Osteoblast (primary cell): Measurements from ENCODE around the gene TEC. TPM values are rescaled to one million over a fixed set of nuclear protein-coding genes. Genes with fewer than 3 reads are reported as not detected.
A peak's percentile ranks its signal among the peaks of the same experiment; 100 is the strongest.
"Not testable (repeated sequence)": the region's sequence is repeated elsewhere in the genome, so short reads cannot be mapped to it uniquely, and the experiment has no call there.

ENCODE experiments used
- DNase-seq: peaks from one replicate; pipeline ENCODE4 v3.0.0; 2011; ENCODE audit warnings: low spot score, mixed read lengths; ENCODE audit not compliant: insufficient read length; ENCODE audit errors: missing footprints
- H2AFZ ChIP-seq: 2 replicates; pipeline ENCODE4 v1.6.0; 2011; ENCODE audit warnings: mild to moderate bottlenecking, low read length
- H3K27ac ChIP-seq: 2 replicates; pipeline ENCODE4 v1.5.1; 2011; ENCODE audit warnings: mild to moderate bottlenecking, low read depth, low read length, moderate library complexity
- H3K27me3 ChIP-seq: 2 replicates; pipeline ENCODE4 v1.6.0; 2012; ENCODE audit warnings: mild to moderate bottlenecking, control low read depth, inconsistent platforms, low read length, moderate library complexity; ENCODE audit not compliant: insufficient read depth
- H3K36me3 ChIP-seq: 2 replicates; pipeline ENCODE4 v1.5.1; 2011; ENCODE audit warnings: mild to moderate bottlenecking, low read length, control low read depth, moderate library complexity; ENCODE audit not compliant: insufficient read depth
- H3K4me1 ChIP-seq: 2 replicates; pipeline ENCODE4 v1.5.1; 2011; ENCODE audit warnings: mild to moderate bottlenecking, low read length, control low read depth, moderate library complexity; ENCODE audit not compliant: insufficient read depth
- H3K4me2 ChIP-seq: 2 replicates; pipeline ENCODE4 v1.6.0; 2011; ENCODE audit warnings: mild to moderate bottlenecking, low read length; ENCODE audit not compliant: insufficient read depth
- H3K4me3 ChIP-seq: fragments of 200-600 bp; sonication (generic); 3 replicates; pipeline ENCODE4 v1.5.1; 2012; ENCODE audit warnings: mild to moderate bottlenecking, low read length, inconsistent platforms; ENCODE audit not compliant: insufficient read depth
- H3K79me2 ChIP-seq: 2 replicates; pipeline ENCODE4 v1.6.0; 2012; ENCODE audit warnings: mild to moderate bottlenecking, low read length, control low read depth, inconsistent platforms; ENCODE audit not compliant: insufficient read depth
- H3K9me3 ChIP-seq: 2 replicates; pipeline ENCODE4 v1.5.1; 2011; ENCODE audit warnings: low read depth, low read length, control low read depth
- H4K20me1 ChIP-seq: 2 replicates; pipeline ENCODE4 v1.6.0; 2012; ENCODE audit warnings: mild to moderate bottlenecking, low read length, control low read depth; ENCODE audit not compliant: insufficient read depth
- CTCF ChIP-seq: IDR thresholded peaks from 2 replicates; pipeline ENCODE4 v1.5.1; 2011; ENCODE audit warnings: mild to moderate bottlenecking, low read depth, low read length, moderate library complexity; ENCODE audit errors: extremely low read depth
- total RNA-seq: library from RNA; depleted of rRNA; stranded (reverse); fragments of >200 nt; gene quantifications from 2 replicates; pipeline ENCODE4 v1.2.3, GENCODE V29; 2012

Gene TEC
- total RNA-seq, 1 donor: 1.8 TPM

DNA sequence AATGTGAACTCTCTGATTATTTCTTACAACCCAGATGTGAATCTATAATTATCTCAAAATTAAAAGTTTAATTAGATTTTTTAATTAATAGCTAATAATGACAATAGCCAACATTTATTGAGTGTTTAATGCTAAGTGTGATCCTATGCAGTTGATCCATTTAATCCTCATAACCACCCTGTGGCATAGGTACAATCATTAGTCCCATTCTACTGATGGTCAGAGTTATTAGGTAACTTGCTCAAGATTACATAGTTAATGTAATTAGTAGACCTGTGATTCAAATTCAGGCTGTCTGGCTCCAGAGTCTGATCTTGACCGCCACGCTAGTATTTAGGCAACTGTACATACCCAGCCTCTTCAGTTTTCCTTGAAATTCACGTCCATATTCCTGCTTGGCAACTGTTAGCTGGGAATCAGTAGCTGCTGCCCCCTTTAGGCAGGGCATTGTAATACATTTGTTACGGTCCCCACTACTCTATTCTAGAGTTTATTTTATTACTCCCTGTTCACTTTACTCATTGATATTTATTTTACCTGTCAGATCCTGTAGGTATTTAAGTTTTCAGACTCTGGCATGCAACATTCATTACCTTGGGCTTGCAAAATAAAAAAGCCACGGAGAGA, 20.6 kb upstream of the TEC start:
- H3K79me2 ChIP-seq: no peaks in the 10 kb centered on the region
- TF ChIP-seq CTCF: peak; percentile 76
- H3K9me3 ChIP-seq: no peaks in the 10 kb centered on the region
- H3K4me1 ChIP-seq: peaks cover under 1% of the 10 kb centered on the region
- no peak overlapping the region for H3K27ac ChIP-seq
- no peaks in the 10 kb centered on the region for H4K20me1 ChIP-seq
- peak; percentile 96 for DNase-seq
- H3K4me3 ChIP-seq: no peak overlapping the region
- H3K4me2 ChIP-seq: no peak overlapping the region
- no peak overlapping the region for H2AFZ ChIP-seq
- H3K27me3 ChIP-seq: peaks cover 6% of the 10 kb centered on the region
- no peaks in the 10 kb centered on the region for H3K36me3 ChIP-seq

GRCh38 chr4:48286060-48286459, 16.4 kb upstream of the TEC start:
- not testable (repeated sequence) for H3K36me3 ChIP-seq, H3K4me3 ChIP-seq, H2AFZ ChIP-seq, H4K20me1 ChIP-seq, H3K9me3 ChIP-seq, H3K4me2 ChIP-seq, H3K79me2 ChIP-seq, H3K4me1 ChIP-seq, DNase-seq, H3K27ac ChIP-seq
- peaks cover 11% of the 10 kb centered on the region for H3K27me3 ChIP-seq

GRCh38 chr4:48285640-48286039, 16.0 kb upstream of the TEC start:
- H3K27me3 ChIP-seq: peaks cover 11% of the 10 kb centered on the region
- H3K4me3 ChIP-seq, H3K79me2 ChIP-seq, H3K4me1 ChIP-seq, H4K20me1 ChIP-seq, H3K27ac ChIP-seq, H3K36me3 ChIP-seq, H2AFZ ChIP-seq, H3K9me3 ChIP-seq, H3K4me2 ChIP-seq, DNase-seq: not testable (repeated sequence)

- H3K4me1 ChIP-seq: no peaks in the 10 kb centered on the region
- H3K4me3 ChIP-seq: no peak overlapping the region
- TF ChIP-seq CTCF: no peak
- H3K27ac ChIP-seq: no peak overlapping the region
- H3K36me3 ChIP-seq: no peaks in the 10 kb centered on the region
- no peaks in the 10 kb centered on the region for H4K20me1 ChIP-seq
- no peaks in the 10 kb centered on the region for H3K9me3 ChIP-seq
- DNase-seq: no peak
- H2AFZ ChIP-seq: no peak overlapping the region
- no peaks in the 10 kb centered on the region for H3K27me3 ChIP-seq
- no peak overlapping the region for H3K4me2 ChIP-seq
- no peaks in the 10 kb centered on the region for H3K79me2 ChIP-seq
These were observed 6.0 kb upstream of the TEC start for GRCh38 chr4:48275686-48276085.

DNA sequence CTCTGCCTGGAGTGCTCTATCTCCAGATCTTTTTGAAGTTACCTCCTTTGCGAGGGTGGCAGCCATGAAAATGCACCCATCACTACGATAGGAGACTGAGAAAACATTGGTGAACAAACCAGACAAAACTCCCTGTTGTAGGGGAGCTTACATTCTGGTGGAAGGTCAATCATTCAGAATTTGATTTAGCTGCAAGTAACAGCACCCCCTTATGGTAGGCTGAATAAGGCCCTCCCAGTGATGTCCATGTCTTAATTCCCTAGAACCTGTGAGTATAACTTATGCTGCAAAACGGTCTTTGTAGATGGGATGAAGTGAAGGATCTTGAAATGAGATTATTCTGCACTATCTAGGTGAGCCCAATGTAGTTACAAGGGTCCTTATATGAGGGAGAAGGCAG, 5.6 kb upstream of the TEC start:
- H2AFZ ChIP-seq: no peak overlapping the region
- H3K79me2 ChIP-seq: no peaks in the 10 kb centered on the region
- H3K36me3 ChIP-seq: no peaks in the 10 kb centered on the region
- H3K4me2 ChIP-seq: no peak overlapping the region
- H3K9me3 ChIP-seq: no peaks in the 10 kb centered on the region
- peak; percentile 84 for DNase-seq
- H3K27ac ChIP-seq: no peak overlapping the region
- H3K4me3 ChIP-seq: no peak overlapping the region
- H4K20me1 ChIP-seq: no peaks in the 10 kb centered on the region
- TF ChIP-seq CTCF: peak; percentile 76
- H3K4me1 ChIP-seq: no peaks in the 10 kb centered on the region
- H3K27me3 ChIP-seq: no peaks in the 10 kb centered on the region
